Anterior cingulate cortex (tissue), 58 donors: ENCODE data around the gene PLXNB2.

Experiments
- DNase-seq, 58 donors: peaks; one replicate each; lab custom pipeline; 2025; lab: John Stamatoyannopoulos, UW

PLXNB2 gene

DNA sequence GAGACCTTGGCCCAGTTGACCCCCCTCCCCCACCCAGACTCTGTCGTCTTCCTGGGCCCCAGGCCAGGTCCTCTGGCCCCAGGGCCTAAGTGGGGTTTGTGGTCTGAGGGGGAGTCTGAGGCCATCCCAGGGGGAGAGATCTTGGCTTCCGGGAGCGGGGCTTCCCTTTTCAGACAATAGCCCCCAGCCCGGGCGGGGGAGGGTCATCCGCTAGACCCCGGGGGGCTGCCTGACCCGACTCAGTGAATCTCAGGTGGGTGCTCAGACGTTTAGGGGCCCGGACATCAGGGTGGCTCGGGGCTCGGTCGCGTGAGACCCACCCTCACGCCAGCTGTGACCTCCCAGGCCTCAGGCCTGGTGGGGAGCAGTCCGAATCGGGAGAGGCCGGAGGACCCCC is 37.9 kb downstream of the PLXNB2 start:
- DNase-seq: no peak

- peak in 31 of 58 donors; percentile 12 to 70 (median 38) for DNase-seq
Observed at GRCh38 chr22:50268655-50269113, 38.8 kb downstream of the PLXNB2 start.

DNA sequence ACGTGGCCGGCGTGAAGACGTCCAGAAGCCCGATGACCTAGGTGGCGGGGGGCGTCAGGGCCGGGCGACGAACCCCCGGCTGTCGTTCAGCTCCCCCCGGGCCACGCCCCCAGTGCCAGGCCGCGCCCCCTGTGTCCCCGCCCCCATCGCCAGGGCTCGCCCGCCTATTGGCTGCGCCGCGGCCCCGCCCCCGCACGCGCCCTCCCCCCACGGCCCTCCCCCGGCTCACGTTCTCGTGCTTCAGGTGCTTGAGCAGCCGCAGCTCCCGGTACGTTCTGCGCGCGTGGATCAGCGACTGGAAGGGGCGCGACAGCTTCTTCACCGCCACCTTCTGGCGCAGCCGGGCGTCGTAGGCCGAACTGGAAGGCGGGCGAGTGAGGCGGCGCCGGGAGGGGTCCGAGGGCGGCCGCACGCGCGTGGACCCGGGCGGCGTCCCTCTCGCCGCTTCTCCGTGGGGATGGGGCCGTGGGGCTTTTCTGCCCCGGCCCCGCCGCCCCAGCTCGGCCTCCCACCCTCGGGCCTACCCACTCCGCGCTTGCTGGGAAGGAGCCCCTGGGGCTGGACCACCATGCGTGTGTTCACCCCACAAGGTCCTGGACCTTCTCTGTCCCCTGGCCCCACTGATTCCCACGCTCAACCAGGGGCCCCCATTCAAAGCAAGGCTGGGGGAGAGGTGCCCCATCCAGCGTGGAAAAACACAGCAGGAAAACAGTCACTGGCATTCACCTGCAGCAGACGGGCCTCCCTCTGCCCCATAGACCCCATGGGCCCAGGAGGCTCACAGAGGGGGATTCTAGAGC is 39.7 kb downstream of the PLXNB2 start:
- DNase-seq: peak in 16 of 58 donors; percentile 23 to 65 (median 42)

DNA sequence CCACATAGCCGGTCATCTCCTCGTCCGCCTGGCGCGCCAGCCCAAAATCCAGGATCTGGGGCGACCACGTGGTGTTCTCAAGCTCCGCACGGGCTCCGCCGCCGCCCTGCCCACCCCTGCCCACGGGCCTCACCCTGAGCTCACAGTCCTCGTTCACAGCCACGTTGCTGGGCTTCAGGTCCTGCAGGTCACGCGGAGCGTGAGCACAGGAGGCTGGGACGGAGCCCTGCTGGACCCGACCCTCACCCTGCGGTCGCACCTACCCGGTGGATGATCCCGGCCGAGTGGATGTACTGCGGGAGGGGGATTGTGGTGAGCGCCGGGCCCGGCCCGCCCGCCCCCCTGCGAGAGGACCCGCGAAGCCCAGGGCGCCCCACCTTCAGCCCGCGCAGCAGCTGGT is 40.5 kb downstream of the PLXNB2 start:
- no peak for DNase-seq

GRCh38 chr22:50264946-50265669 is 42.3 kb downstream of the PLXNB2 start:
- DNase-seq: no peak

DNA sequence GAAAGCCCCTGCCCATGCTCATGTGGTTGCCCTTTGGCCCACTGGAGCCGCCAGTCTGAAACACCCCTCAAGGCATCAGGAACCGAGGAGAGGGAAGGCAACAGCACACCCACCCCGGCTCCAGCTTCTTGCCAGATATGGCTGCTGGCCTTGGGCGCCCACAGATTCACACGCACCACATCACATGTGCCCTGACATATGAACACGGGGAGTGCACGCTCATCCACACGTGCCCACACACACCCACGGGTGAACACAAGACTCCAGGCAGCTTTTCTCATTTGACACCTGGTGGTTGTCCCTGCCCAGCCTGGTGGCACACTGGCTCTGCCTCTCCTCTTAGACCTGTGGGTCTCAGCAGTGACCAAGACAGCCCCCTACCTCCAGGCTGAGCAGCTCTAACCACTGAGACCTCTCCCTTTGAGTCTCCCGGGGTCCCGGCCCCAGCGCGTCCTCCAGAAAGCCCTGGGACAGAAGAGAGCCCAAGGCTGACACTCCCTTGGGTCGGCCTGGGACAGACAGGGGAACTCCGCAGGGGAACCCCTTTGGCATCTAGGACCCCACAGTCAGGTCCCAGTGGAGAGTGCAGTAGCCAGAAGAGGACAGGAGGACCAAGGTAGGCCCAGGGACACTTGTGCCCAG is 43.2 kb downstream of the PLXNB2 start:
- peak in 23 of 58 donors; percentile 23 to 79 (median 44) for DNase-seq

DNA sequence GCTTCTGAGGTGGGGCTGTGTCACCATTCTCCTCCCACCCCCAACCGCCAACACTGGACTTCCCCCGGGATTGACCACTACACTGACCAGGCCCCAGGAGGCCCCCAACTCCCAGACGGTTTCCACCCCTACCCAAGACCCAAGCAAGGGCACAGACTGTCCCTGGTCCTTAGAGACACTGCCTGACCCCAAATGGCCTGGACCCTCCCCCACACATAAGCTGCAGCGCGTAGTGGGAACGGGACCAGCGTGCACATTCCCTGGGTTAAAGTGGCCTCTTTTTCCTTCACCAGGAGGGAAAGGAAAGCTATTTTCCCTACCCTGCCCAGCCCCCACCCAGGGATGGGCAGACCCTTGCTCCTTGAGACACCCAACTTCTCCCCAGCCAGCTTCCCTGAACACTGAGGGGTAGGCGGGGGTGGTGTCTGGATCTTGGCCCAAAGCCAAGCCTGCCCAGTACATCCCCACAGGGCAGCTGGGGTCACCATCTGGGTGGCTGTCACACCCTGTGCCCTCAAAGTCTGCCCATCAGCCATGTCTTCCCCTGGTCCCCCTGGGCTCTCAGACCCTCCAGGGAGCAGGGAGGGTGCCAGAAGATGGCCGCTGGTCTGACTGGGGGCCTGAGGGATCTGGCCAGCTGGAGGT is 44.4 kb downstream of the PLXNB2 start:
- no peak for DNase-seq

DNA sequence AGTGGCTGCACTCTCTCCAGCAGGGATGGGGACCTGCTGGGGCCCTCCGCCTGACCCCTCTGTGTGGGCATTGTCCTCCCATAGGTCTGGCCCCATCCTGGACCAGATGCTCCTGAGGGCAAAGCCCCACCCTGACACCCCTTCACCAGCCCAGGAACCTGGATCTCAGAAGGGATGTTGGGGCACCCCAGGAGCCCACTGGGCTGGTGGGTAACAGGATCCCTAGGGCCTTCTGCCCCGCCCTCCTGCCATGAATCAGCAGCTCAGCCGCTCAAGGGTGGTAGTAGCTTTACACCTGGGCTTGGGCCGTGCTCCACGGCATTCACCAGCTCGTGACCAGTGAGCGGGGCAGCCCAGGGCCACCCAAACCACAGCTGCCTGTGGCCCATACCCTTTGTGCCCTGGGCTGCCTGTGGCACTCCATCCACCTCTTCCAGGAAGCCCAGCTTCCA is 45.0 kb downstream of the PLXNB2 start:
- no peak for DNase-seq

- DNase-seq: peak in 6 of 58 donors; percentile 15 to 62 (median 34)
Observed at GRCh38 chr22:50261615-50262459, 45.6 kb downstream of the PLXNB2 start, which contains the start of gene MAPK12. Gene MAPK12, minus strand, starts transcription at chr22:50261683. Its CDS starts 174 bp downstream, at chr22:50261509.

DNA sequence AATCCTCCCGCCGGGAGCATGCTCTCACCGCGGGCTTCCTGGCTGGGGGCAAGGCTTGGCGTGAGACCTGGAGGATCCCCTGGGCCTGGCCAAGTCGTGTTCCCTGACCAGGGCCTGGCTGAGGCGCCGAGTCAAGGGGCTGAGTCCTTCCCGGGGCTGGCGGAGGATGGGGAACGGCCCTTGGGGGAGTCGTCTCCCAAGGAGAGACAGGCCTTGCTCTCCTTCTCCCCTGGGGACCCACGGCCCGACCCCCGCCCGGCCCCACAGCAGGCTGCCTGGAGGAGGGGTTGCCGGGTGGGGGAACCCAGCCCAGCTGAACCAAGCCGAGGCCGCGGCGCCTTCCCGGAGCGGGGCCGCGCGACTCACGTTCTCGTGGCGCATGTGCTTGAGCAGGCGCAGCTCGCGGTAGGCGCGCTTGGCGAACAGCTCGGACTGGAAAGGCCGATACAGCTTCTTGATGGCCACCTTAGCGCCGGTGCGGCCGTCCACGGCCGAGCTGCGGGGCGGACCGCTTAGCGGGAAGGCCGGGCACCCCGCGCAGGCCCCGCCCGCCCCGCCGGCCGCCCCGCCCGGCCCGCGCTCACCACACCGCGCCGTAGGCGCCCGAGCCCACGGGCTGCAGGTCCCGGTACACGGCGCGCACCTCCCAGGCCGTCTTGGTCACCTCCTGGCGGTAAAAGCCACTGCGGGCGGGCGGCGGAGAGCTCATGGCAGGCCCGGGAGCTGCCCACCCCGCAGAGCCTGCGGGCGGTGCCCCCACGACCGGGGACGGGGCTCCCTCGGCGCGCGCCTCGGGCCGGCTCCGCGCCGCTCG is 46.4 kb downstream of the PLXNB2 start:
- peak in 38 of 58 donors; percentile 21 to 79 (median 48) for DNase-seq

DNA sequence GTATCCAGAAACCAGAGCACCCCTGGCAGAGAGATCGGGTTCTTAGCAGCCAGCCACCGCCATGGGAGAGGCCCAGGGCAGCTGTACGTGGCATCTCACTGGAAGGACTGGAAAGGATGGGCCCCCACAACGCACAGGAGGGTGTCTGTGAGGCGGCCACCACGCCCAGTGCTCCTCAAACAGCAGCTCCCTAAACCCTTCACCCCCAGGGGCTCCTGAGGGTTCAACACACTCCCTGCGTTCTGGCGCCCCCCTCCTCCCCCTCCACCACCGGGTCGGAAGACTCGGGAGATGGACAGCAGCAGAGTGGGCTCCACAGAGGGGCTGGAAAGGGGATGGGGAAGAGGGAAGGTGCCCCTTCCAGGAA is 47.0 kb downstream of the PLXNB2 start:
- DNase-seq: no peak

- no peak for DNase-seq
Observed at GRCh38 chr22:50259302-50259701, 48.1 kb downstream of the PLXNB2 start.

- DNase-seq: peak in 2 of 58 donors; percentile 12 to 41
Observed at GRCh38 chr22:50258361-50259292, 48.8 kb downstream of the PLXNB2 start.

GRCh38 chr22:50257451-50258360 is 49.7 kb downstream of the PLXNB2 start:
- no peak for DNase-seq

GRCh38 chr22:50257041-50257440 is 50.4 kb downstream of the PLXNB2 start:
- no peak for DNase-seq

- DNase-seq: no peak
Observed at GRCh38 chr22:50256258-50256862, 51.1 kb downstream of the PLXNB2 start.
